HG03064 (cell line): ENCODE results near the gene SYNPO2.
"Not testable (repeated sequence)": the region's sequence is repeated elsewhere in the genome, so short reads cannot be mapped to it uniquely, and the experiment has no call there.

ENCODE experiments used
- ATAC-seq: cut with Tn5 transposase; IDR thresholded peaks from one replicate; pipeline ENCODE4 v1.9.1; 2021; ENCODE audit warnings: low read depth; ENCODE audit not compliant: unreplicated experiment

Gene SYNPO2

GRCh38 chr4:118992149-118992548 lies 103.5 kb downstream of the SYNPO2 start:
- ATAC-seq: no peak

GRCh38 chr4:118993333-118993732 lies 104.7 kb downstream of the SYNPO2 start:
- ATAC-seq: no peak

- no peak for ATAC-seq
Observed at GRCh38 chr4:118994030-118994429, 105.4 kb downstream of the SYNPO2 start.

GRCh38 chr4:118995693-118996391 lies 107.2 kb downstream of the SYNPO2 start:
- ATAC-seq: no peak

GRCh38 chr4:118997601-118998000 lies 108.9 kb downstream of the SYNPO2 start:
- no peak for ATAC-seq

- ATAC-seq: no peak
Observed at GRCh38 chr4:118999919-119000318, 111.3 kb downstream of the SYNPO2 start.

- ATAC-seq: no peak
Observed at GRCh38 chr4:119000400-119000799, 111.7 kb downstream of the SYNPO2 start.

- no peak for ATAC-seq
Observed at GRCh38 chr4:119002476-119002875, 113.8 kb downstream of the SYNPO2 start.

GRCh38 chr4:119003001-119003400 lies 114.3 kb downstream of the SYNPO2 start:
- not testable (repeated sequence) for ATAC-seq

- no peak for ATAC-seq
Observed at GRCh38 chr4:119005928-119006460, 117.3 kb downstream of the SYNPO2 start.

GRCh38 chr4:119008761-119009160 lies 120.1 kb downstream of the SYNPO2 start:
- ATAC-seq: no peak

GRCh38 chr4:119010221-119010620 lies 121.6 kb downstream of the SYNPO2 start:
- not testable (repeated sequence) for ATAC-seq

- no peak for ATAC-seq
Observed at GRCh38 chr4:119010909-119011606, 122.4 kb downstream of the SYNPO2 start.

GRCh38 chr4:119011607-119011988 lies 122.9 kb downstream of the SYNPO2 start:
- ATAC-seq: no peak

GRCh38 chr4:119014658-119015057 lies 126.0 kb downstream of the SYNPO2 start:
- ATAC-seq: no peak

- no peak for ATAC-seq
Observed at GRCh38 chr4:119016636-119017035, 128.0 kb downstream of the SYNPO2 start.

- no peak for ATAC-seq
Observed at GRCh38 chr4:119017636-119018035, 129.0 kb downstream of the SYNPO2 start.

- ATAC-seq: no peak
Observed at GRCh38 chr4:119020158-119020557, 131.5 kb downstream of the SYNPO2 start.

- ATAC-seq: not testable (repeated sequence)
Observed at GRCh38 chr4:119022520-119022919, 133.9 kb downstream of the SYNPO2 start.

- ATAC-seq: no peak
Observed at GRCh38 chr4:119024102-119024501, 135.4 kb downstream of the SYNPO2 start.

- no peak for ATAC-seq
Observed at GRCh38 chr4:119025420-119025819, 136.8 kb downstream of the SYNPO2 start.
